Upper lobe of left lung (tissue), 4 donors: ENCODE data around the gene MNAT1.

Source experiments
- CTCF ChIP-seq, 6 experiments: fragments of 450-650 bp in 4 of 6; fragments of 200-600 bp in 2 of 6; sonication (generic) in 2 of 6; IDR thresholded peaks; one replicate each; pipeline ENCODE4 v1.5.1; 2016 to 2019; ENCODE audit warnings: antibody characterized with exemption in 6 of 6
- EP300 ChIP-seq, 4 donors: sonication (generic); formaldehyde crosslinking; IDR thresholded peaks; one replicate each; pipeline ENCODE4 v1.5.1; 2017; ENCODE audit warnings: antibody characterized with exemption in 4 of 4, control low read depth in 2 of 4
- POLR2A ChIP-seq, 4 donors: fragments of 450-650 bp; IDR thresholded peaks; one replicate each; pipeline ENCODE4 v1.5.1; 2016 to 2017; ENCODE audit warnings: antibody characterized with exemption in 4 of 4, mild to moderate bottlenecking in 2 of 4
- POLR2AphosphoS5 ChIP-seq, 2 donors: sonication (generic); formaldehyde crosslinking; IDR thresholded peaks; one replicate each; pipeline ENCODE4 v1.5.1; 2017; ENCODE audit warnings: antibody characterized with exemption in 2 of 2

GRCh38 chr14:60865378-60866127 is 131.0 kb downstream of the MNAT1 start:
- TF ChIP-seq CTCF (IDR thresholded peaks at IDR 0.05): no peak
- no peak for TF ChIP-seq POLR2A (IDR thresholded peaks at IDR 0.05)
- TF ChIP-seq EP300 (IDR thresholded peaks at IDR 0.05): no peak
- TF ChIP-seq POLR2AphosphoS5 (IDR thresholded peaks at IDR 0.05): no peak
